Stimulated activated naive CD8-positive, alpha-beta T cell treated with anti-CD3 and anti-CD28 coated beads, Interleukin-15, amount 100 ng/mL, for 72 hours (primary cell): ENCODE results near the gene DAB2IP.
A peak's percentile ranks its signal among the peaks of the same experiment; 100 is the strongest.
"Not testable (repeated sequence)": the region's sequence is repeated elsewhere in the genome, so short reads cannot be mapped to it uniquely, and the experiment has no call there.

Experiments
- ATAC-seq: fragments of 150-1000 bp; cut with Tn5 transposase; 2 replicates; pipeline ENCODE4 v1.10.0; 2021; ENCODE audit warnings: mild to moderate bottlenecking, moderate library complexity
- DNase-seq, 2 donors: peaks; one replicate each; pipeline ENCODE4 v3.0.0; 2021 to 2022
- H3K27ac Mint-ChIP-seq, 2 donors: one replicate each; pipeline ENCODE4 v1.8.0; 2022; ENCODE audit warnings: mild to moderate bottlenecking in 2 of 2, mixed read lengths in 2 of 2, moderate library complexity in 2 of 2
- H3K27me3 Mint-ChIP-seq: one replicate; pipeline ENCODE4 v1.8.0; 2022; ENCODE audit warnings: mixed read lengths
- H3K4me1 Mint-ChIP-seq: one replicate; pipeline ENCODE4 v1.8.0; 2022; ENCODE audit warnings: mild to moderate bottlenecking, mixed read lengths
- H3K4me3 Mint-ChIP-seq, 2 donors: one replicate each; pipeline ENCODE4 v1.8.0; 2022; ENCODE audit warnings: mild to moderate bottlenecking in 2 of 2, mixed read lengths in 2 of 2, moderate library complexity in 1 of 2
- H3K9me3 Mint-ChIP-seq, 2 donors: one replicate each; pipeline ENCODE4 v1.8.0; 2022; ENCODE audit warnings: mixed read lengths in 2 of 2

The DAB2IP gene

DNA sequence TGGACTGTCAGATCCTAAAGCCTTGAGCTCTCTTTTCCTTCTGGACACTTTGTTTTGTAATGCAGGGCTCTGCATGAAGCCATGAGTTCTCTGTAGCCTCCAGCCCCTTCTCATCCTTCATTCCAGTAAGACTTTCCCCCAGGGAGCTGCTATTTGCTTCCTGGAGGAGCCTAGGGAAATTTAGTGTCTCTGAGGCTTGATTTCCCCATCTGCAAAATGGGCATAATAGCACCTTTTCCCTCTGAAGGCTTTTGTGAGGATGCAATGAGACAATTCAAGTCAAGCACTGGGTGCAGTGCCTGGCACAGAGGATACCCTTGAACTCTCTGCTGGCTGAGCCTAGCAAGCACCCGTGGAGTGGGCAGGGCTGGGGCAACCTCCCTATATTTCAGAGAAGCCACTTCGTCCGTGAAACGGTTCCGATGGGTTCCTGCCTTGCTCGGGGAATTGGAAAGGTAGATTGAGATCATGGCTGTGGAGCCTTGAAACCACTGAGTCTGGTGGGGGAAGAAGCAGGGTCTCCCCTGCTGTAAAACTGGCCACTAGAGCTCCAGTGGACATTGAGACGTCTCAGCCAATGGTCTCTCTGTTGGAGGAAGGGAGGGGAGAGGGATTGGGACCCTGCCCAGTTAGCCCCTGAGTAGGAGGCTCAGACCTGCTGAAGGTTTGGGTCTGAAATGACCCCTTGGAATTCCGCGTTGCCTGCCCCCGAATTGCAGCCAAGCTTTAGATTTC is 14.3 kb upstream of the DAB2IP start:
- Mint-ChIP-seq H3K27ac (peak overlapping the region in 1 of 2 donors; percentile 41), H3K4me3 (no peak overlapping the region), H3K9me3 (no peaks in the 10 kb centered on the region), H3K4me1 (peaks cover 20% of the 10 kb centered on the region), H3K27me3 (no peaks in the 10 kb centered on the region)
- DNase-seq (no peak), ATAC-seq (no peak)

DNA sequence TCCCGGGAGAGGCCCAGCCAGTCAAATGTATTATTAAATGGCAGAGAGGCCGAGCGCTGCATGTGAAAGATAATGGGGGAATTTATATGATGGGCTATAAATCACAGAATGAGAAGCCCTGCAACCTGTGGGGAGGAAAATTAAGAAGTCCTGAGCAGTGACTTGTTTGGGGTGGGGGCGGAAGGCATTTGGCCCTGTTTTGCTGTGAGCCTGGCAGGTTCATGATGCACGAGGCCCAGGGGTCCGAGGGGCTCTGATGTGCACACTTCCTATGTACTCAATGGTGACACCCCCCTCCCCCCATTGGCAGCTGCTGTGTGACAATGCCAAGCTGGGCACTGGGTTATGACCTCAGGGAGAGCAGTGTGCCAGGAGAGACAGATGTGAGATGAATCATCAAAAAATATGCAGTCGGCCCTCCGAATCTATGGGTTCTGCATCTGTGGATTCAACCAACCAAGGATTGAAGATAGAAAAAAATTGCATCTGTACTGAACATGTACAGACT is 13.7 kb upstream of the DAB2IP start:
- no peaks in the 10 kb centered on the region for H3K9me3 Mint-ChIP-seq
- H3K4me3 Mint-ChIP-seq: no peak overlapping the region
- peak overlapping the region in 1 of 2 donors; percentile 41 for H3K27ac Mint-ChIP-seq
- no peaks in the 10 kb centered on the region for H3K27me3 Mint-ChIP-seq
- peaks cover 20% of the 10 kb centered on the region for H3K4me1 Mint-ChIP-seq
- ATAC-seq: no peak
- DNase-seq: no peak

DNA sequence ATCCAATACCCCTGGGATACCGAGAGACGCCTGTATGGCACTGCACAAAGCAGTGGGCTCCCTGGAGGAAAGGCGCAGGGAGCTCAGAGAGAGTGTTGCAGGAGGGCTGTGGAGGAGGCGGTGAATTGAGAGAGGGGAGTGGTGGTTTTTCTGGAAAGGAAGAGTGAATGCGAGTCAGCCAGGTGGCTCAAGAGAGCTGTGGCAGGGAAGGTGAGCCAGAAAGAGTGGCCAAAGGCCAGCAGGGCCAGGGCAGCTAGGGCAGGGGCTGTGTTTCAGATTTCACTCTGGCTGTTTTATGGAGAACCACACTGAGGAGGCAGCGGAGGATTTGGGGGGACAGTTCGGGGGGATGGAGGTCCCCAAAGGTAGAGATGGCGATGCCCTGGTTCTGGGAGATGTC is 13.0 kb upstream of the DAB2IP start:
- Mint-ChIP-seq H3K4me1 (peaks cover 18% of the 10 kb centered on the region), H3K27me3 (no peaks in the 10 kb centered on the region), H3K27ac (no peak overlapping the region), H3K9me3 (no peaks in the 10 kb centered on the region), H3K4me3 (no peak overlapping the region)
- ATAC-seq: no peak
- DNase-seq: no peak

DNA sequence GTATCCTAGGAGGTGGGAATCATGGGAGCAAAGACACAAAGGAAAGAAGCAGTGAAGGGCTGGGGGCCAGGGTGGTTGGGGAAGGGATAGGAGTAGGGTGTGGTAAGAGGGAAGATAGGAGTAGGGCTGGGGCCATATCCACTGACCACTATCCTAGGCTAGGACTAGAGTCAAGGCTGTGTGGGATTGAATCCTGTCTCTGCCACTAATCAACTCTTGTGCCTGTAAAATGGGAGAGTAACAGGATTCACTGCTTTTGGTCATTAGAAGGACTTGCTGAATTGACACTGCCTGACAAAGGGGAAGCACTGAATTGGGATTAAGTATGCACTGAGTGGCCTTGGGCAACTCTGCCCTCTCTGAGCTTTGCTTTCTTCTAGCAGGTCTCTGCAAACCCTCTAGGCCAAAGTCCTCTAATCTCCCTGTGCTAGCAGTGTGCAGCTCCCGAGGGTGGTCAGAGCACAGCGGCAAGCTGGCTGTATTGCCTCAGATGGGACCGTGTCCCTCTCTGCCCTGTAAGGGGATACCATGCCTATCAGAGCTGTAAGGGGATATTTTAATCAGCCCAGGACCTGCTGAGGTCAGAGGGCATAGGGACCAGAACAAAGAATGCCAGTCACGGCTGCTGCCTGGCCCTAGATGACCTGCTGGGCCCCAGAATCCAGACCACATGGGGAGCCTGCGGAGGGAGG is 12.4 kb upstream of the DAB2IP start:
- no peaks in the 10 kb centered on the region for H3K9me3 Mint-ChIP-seq
- peaks cover 12% of the 10 kb centered on the region for H3K4me1 Mint-ChIP-seq
- no peak overlapping the region for H3K4me3 Mint-ChIP-seq

DNA sequence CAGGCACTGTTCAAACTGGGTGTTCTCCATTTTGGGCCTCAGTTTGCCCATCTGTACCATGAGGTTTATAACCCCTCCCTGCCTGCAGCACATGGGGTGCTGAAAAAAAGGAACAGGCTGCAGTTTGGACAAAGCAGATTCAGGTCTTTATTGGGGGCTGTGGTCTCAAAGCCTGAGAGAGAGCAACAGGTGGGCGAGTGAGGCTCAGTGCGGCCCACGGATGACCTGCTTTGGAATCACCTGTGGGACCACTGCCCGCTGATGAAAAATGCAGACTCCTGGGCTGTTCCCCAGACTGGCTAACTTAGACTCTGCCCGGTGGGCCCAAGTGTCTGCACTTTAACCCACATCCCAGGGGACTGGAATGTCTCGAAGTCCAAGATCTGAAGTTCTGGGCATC is 11.8 kb upstream of the DAB2IP start:
- peaks cover 6% of the 10 kb centered on the region for H3K4me1 Mint-ChIP-seq
- H3K27me3 Mint-ChIP-seq: no peaks in the 10 kb centered on the region

More for the DNA sequence above, 12.4 kb upstream of the DAB2IP start:
- DNase-seq (no peak), ATAC-seq (no peak)
- no peaks in the 10 kb centered on the region for H3K27me3 Mint-ChIP-seq
- H3K27ac Mint-ChIP-seq: no peak overlapping the region

DNA sequence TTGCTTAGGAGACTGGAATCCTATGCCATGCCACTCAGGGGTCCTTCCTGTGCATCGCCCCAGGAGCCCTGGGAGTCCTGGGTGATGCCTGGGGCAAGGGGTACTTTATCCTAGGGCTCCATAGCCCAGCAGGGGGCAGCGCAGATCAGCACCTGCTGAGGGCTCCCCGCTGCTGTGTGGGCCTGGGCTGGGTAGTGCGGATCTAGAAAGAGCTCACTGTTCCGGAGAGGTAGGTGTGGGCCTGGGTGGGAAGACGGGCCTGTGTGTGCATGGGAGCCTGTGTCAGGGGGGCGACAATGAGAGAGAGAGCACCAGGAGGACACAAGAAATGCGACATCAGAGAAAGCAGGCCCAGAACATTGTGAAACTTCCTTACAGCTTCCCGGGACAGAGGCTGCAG is 11.4 kb upstream of the DAB2IP start:
- ATAC-seq: peak; percentile 73
- H3K27ac Mint-ChIP-seq: no peak overlapping the region

More for the DNA sequence above, 11.8 kb upstream of the DAB2IP start:
- Mint-ChIP-seq H3K9me3 (no peaks in the 10 kb centered on the region), H3K27ac (no peak overlapping the region), H3K4me3 (no peak overlapping the region)
- DNase-seq (no peak), ATAC-seq (no peak)

DNA sequence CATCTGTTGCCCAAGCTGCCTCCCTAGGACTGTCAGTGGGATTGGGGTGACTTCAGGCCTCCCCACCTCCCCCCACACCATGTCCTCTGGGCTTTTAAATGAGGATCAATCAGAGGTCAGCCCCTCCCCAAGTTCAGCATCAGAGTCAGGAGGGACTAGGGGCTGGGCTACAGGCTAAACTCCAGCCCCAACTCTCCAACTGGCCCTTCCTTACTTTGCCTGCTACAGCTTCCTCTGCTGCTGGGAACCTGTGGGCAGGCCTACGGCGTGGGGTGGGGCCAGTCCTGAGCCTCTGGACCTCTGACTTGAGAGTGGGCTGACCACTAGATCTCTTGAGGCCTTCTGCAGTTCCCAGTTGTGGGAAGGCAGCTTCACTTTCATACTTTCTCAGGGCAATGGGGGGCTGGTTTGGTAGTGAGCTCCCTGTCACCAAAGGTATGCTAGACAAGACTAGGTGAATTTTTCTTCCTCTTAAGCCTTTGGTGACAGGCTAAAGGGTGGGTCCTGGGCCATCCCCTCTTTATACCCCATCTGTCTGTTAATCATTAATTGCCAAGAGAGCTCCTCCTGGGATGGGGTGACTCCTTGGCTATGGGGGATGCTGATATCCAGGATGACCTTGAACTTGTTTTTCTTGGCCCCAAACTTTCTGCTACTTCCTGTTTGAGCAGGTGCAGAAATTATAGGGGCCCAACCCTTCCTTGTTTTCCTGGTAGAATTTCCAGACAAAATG is 10.8 kb upstream of the DAB2IP start:
- no peak overlapping the region for H3K4me3 Mint-ChIP-seq
- H3K4me1 Mint-ChIP-seq: no peaks in the 10 kb centered on the region
- DNase-seq: no peak
- no peak for ATAC-seq
- H3K27ac Mint-ChIP-seq: no peak overlapping the region
- H3K27me3 Mint-ChIP-seq: no peaks in the 10 kb centered on the region
- H3K9me3 Mint-ChIP-seq: no peaks in the 10 kb centered on the region

More for the DNA sequence above, 11.4 kb upstream of the DAB2IP start:
- Mint-ChIP-seq H3K9me3 (no peaks in the 10 kb centered on the region), H3K27me3 (no peaks in the 10 kb centered on the region), H3K4me1 (peaks cover 1% of the 10 kb centered on the region), H3K4me3 (no peak overlapping the region)
- DNase-seq: peak; percentile 40 to 47

DNA sequence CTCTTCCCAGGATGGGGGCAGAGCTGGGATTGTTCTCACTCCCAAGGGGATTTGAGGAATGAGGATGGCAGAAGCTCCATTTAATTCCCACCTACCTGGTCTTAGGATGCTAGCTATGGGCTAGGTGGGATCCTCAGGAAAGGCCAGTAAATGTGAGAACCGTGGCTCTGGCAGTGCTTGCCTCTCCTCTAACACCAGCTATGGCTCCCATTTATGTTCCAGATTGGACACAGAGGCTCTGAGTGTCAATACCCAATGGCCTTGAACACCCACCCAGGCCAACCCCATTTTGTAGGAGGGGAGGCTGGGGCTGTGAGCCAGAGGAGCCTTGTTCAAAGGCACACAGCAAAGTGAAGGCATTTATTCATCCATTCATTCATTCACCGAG is 10.2 kb upstream of the DAB2IP start:
- DNase-seq: no peak
- no peaks in the 10 kb centered on the region for H3K9me3 Mint-ChIP-seq
- H3K27ac Mint-ChIP-seq: no peak overlapping the region
- H3K4me3 Mint-ChIP-seq: no peak overlapping the region
- no peaks in the 10 kb centered on the region for H3K4me1 Mint-ChIP-seq
- H3K27me3 Mint-ChIP-seq: no peaks in the 10 kb centered on the region
- no peak for ATAC-seq

DNA sequence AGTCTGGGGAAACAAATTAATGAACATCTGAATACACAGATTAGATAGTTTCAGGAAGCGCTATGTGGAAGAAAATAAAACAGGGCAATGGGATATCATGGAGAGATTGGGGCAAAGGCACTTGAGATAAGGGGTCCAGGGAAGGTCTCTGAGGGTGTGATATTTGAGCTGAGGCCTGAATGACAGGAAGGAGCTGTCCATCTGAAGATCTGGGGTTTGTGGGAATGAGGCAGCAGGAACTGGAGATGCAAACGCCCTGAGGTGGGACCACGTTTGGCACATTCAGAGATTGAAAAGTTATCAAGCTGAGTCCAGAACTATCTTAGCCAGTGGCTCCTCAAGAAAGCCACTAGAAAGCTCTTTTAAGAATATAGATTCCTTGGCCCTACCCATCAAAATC is 8.7 kb upstream of the DAB2IP start:
- ATAC-seq: no peak
- no peak for DNase-seq
- no peaks in the 10 kb centered on the region for H3K4me1 Mint-ChIP-seq
- H3K4me3 Mint-ChIP-seq: no peak overlapping the region
- H3K27me3 Mint-ChIP-seq: peaks cover 5% of the 10 kb centered on the region
- no peak overlapping the region for H3K27ac Mint-ChIP-seq
- no peaks in the 10 kb centered on the region for H3K9me3 Mint-ChIP-seq

DNA sequence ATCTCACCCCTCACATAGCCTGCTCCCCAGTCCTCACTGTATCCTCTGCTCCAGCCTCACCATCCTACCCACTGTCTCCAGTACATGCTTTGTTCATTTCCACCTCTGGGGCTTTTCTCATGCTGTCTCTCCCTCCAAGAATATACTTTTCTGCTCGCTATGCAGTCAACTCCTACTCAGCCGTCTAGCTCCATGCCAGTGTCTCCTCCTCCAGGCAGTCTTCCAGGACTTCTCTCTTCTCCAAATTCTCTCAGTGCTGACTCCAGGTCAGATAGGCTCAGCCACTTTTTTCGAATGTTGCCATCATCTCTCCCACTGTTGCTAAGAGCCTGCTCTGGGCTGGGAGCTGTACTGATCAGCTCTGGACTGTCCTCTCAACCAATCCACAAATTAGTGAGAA is 8.0 kb upstream of the DAB2IP start:
- no peaks in the 10 kb centered on the region for H3K4me1 Mint-ChIP-seq
- H3K9me3 Mint-ChIP-seq: no peaks in the 10 kb centered on the region
- no peak overlapping the region for H3K4me3 Mint-ChIP-seq
- H3K27ac Mint-ChIP-seq: no peak overlapping the region
- DNase-seq (no peak), ATAC-seq (no peak)
- peaks cover 12% of the 10 kb centered on the region for H3K27me3 Mint-ChIP-seq

DNA sequence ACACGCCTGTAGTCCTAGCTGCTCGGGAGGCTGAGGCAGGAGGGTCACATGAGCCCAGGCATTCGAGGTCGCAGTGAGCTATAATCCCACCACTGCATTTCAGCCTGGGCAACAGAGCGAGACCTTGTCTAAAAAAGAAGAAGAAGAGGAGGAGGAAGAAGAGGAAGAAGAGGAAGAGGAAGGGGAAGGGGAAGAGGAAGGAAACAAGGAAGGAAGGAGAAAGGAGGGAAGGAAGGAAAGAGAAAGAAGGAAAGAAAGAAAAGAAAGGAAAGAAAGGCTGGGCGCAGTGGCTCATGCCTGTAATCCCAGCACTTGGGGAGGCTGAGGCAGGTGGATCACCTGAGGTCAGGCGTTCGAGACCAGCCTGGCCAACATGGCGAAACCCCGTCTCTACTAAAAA is 7.4 kb upstream of the DAB2IP start:
- H3K4me1 Mint-ChIP-seq, DNase-seq, ATAC-seq, H3K4me3 Mint-ChIP-seq, H3K9me3 Mint-ChIP-seq: not testable (repeated sequence)
- Mint-ChIP-seq H3K27me3 (peaks cover 18% of the 10 kb centered on the region), H3K27ac (peak overlapping the region in 1 of 2 donors; percentile 65)

DNA sequence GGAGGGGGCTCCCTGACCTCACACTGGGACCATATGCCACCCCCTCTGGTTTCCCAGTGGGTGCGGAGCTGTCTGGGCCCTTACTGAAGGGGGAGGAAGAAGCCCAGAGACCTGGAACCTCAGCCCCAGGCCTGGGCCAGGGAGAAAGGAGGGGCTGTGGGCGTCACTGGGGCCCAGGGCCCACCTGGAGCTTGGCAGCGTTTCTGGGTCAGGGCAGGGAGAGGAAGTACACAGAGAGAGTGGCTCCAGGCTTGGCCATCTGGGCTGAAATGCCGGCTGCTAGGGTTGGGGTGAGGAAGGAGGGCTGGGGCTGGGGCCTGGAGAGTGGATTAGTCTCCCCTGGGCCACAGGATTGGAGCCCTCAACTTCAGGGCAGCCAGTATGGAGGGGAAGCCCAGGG is 6.4 kb upstream of the DAB2IP start:
- Mint-ChIP-seq H3K27me3 (peaks cover 28% of the 10 kb centered on the region), H3K4me1 (peaks cover 5% of the 10 kb centered on the region), H3K27ac (no peak overlapping the region), H3K4me3 (no peak overlapping the region), H3K9me3 (no peaks in the 10 kb centered on the region)
- DNase-seq (no peak), ATAC-seq (peak; percentile 27)

DNA sequence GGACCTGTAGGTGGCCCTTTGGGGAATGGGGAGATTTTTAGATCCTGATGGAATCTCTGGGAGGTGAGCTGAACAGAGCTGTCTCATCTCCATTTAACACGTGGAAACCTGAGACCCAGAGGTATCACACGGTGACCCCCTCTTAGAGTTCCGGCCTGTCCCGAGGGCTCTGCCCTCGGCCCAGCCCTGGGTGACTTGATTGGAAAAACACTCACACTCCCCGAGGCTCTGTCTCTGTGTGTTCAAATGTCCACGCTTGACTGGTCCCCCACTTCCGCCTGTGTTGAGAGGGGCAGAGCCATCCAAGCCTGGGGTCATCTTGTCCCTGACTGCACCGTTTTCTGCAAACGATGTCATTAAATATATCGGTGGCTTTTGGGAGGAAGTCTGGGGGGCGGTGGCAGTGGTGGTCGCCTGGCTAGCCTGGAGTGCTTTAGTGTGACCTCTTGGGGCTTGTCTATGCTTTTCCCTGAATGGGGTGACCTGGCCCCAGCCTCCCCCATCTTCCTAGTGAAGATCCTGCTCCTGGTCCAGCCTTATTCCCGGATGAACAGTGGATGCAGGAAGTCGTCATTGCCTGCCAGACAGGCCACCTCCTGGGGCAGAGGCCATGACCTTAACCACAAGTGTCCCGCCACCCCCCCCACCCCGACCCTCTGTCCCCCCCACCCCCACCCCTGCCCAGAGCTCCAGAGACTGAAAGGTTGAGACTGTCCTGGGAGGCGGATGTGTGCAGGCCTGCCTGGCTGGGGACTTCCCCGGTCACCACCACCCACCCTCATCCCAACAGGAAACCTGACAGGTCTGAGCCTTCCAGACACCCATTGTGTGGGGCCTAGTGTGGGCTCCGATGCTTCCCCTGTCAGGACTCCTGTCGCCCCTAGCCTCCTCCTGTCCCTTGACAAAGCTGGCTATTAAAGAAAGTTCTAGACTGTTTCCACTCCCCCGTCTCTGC is 5.3 kb upstream of the DAB2IP start:
- ATAC-seq: no peak
- no peak for DNase-seq
- Mint-ChIP-seq H3K9me3 (no peaks in the 10 kb centered on the region), H3K4me3 (no peak overlapping the region), H3K4me1 (peaks cover 15% of the 10 kb centered on the region), H3K27ac (peak overlapping the region in 1 of 2 donors; percentile 79), H3K27me3 (peaks cover 39% of the 10 kb centered on the region)

DNA sequence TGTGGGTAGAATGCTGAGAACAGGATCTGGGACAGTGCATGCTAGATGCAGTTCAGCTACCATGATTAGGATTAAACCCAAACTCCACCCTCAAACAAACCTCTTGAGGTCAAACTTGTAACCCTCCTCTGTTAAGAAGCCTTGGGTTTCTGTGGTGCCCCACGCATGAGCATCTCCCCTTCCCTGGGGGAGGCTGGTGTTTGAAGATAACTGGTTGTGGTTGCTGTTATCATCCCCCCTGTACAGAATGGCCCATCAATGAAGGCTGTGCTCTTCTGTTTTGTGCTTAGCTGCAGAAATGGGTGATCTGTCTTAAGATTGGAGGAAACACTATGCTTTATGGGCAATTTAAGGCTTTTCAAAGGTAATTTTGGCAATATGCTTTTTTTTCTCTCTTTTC is 4.4 kb upstream of the DAB2IP start:
- Mint-ChIP-seq H3K27ac (no peak overlapping the region), H3K4me1 (peaks cover 18% of the 10 kb centered on the region), H3K4me3 (no peak overlapping the region), H3K27me3 (peaks cover 44% of the 10 kb centered on the region), H3K9me3 (no peaks in the 10 kb centered on the region)
- ATAC-seq: no peak
- DNase-seq: no peak

DNA sequence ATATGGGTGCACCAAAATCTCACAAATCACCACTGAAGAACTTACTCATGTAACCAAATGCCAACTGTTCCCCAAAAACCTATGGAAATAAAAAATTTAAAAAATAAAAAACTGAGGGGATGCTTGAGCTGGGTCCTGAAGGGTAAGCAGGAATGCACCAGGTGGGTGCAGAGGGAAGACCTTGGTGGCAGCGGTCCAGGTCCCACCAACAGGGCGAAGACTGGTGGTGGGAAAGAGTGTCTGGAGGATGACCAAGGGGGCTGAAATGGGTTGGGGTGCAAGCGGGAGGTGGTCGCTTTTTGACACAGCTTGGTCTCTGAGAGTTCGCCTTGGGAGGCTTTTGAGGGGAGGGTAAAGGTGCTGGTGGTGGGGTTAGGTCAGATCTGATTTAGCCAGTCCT is 3.3 kb upstream of the DAB2IP start:
- DNase-seq: no peak
- Mint-ChIP-seq H3K4me1 (peaks cover 27% of the 10 kb centered on the region), H3K27me3 (peaks cover 55% of the 10 kb centered on the region), H3K4me3 (no peak overlapping the region), H3K9me3 (no peaks in the 10 kb centered on the region), H3K27ac (no peak overlapping the region)
- no peak for ATAC-seq
